NCI-H82 treated with DMSO at 0.1 percent for 48 hours (cell line): ENCODE data around the gene PRAME.
"Not testable (repeated sequence)": the region's sequence is repeated elsewhere in the genome, so short reads cannot be mapped to it uniquely, and the experiment has no call there.

Experiments
- DNase-seq: peaks from one replicate; lab custom pipeline; 2025; ENCODE audit not compliant: unreplicated experiment; lab: John Stamatoyannopoulos, UW

The PRAME gene

GRCh38 chr22:22523494-22523893 is 35.6 kb downstream of the PRAME start:
- no peak for DNase-seq

GRCh38 chr22:22521631-22522030 is 37.4 kb downstream of the PRAME start:
- DNase-seq: no peak

DNA sequence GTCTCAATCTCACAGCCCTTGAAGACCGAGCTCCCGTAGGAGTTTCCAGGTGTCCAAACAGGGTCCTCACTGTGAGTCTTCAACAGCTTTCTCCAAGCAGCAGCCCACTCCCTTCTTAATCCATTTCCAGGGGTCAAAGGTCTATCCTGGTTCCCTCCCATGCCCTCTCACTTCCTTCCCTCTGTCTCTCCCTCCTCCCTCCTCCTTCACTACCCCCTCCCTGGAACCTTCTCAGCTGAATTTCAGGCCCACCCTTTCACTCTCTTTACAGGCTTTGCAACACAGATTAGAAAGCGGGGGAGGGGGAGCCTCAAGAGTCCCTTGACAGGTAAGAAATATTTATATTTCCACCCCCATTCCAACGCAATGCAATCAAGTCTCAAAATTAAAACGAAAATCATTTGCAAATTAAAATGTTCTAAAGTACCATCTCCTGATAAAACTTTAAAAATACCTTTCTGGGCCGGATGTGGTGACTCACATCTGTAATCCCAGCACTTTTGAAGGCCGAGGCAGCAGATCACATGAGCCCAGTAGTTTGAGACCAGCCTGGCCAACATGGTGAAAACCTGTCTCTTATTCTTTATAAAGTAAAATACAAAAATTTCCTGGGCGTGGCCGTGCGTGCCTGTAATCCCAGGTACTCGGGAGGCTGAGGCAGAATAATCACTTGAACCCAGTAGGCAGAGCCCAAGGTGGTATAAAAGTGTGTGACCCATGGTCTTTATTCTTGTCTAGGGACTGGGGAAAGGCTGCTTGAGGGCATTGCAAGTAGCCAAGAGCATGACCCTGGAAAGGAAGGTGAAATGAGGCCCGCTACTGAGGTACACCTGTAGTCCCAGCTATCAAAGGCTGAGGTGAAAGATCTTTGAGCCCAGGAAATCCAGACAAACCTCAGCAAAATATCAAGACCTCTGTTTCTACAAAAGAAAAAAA is 38.1 kb downstream of the PRAME start:
- no peak for DNase-seq

DNA sequence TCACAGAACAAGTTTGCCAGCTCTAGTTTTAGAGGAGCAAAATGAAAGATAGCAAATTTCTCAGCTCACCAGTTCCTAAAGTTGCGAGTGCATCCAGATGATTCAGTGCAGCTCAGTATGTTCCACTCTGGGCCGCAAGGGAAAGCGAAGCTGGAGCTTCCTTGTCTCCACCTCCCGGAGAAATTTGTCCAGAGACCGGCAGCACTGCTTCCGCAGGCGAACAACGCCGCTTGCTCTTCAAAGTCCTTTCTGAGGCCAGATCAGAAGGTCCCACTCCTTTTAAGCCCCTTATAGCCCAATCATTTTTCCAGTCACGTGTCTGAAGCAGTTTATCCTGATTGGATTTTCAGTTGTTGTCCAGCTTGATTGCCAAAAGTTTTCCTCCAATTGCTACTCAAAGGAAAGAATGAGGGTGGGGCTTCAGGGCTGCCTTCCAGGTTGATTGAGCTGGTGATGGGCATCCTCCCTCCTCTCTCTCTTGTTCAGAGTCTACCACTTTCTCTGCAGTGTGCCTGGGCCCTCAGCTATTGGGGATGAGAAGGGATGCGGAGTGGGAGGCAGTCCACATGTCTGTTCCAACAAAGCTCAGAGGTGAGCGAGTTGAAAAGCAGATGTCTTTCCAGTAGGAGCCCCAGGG is 38.9 kb downstream of the PRAME start, which contains the start of gene ZNF280A:
Gene ZNF280A (minus strand): TSS at position 251 of the 637 bp plus-strand sequence. CDS start 4,640 bp downstream, outside the sequence.
- peak; percentile 44 for DNase-seq

GRCh38 chr22:22519591-22519990 is 39.5 kb downstream of the PRAME start:
- peak; percentile 2 for DNase-seq

GRCh38 chr22:22516992-22517391 is 42.1 kb downstream of the PRAME start:
- no peak for DNase-seq

DNA sequence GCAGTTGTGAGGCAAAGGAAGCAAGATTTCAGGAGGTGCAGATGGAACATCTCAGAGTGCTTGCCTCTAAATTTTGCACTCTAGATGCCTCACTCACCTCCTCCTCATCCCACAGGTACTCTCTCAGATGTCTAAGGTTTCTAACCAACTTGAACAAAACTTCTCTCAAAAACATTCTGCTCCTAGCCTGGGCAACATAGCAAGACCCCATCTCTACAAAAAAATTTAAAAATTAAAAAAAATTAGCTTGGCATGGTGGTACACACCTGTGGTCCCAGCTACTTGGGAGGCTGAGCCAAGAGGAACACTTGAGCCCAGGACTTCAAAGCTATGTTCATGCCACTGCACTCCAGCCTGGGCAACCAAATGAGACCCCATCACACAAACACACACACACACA is 43.2 kb downstream of the PRAME start:
- DNase-seq: no peak

DNA sequence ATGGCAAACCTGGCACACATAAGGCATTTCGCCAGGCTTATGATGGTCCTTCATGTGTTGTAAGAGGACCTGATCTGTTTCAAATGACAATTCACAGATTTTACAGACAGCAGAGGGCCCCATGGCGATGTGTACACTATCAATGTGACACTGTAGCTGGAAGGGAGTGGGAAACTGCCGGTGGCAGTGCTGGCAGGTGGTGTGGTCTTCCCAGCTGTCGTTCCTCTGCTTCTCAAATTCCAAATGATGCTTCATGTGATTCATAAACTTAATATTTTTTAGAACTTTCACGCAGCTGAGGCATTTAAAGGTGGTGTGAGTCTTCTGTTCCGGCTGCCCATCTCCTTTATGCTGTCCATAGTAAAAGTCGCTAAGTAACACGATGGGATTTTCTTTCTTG is 44.6 kb downstream of the PRAME start:
- not testable (repeated sequence) for DNase-seq

DNA sequence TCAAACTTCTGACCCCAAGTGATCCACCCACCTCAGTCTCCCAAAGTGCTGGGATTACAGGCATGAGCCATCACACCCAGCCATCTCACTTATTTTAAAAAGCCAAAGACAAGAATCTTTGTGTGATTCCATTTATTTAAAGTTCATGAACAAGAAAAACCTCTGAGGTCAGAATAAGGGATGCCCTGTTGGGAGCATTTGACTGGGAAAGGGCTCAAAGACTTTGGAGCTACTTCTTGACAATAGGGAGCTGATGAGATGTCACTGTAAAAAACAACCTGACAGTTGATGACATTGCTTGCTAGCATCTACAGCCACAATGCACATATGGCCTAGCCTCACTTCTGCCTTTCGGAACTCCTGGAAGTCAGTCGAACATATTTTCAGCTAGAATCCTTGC is 45.4 kb downstream of the PRAME start:
- DNase-seq: no peak

DNA sequence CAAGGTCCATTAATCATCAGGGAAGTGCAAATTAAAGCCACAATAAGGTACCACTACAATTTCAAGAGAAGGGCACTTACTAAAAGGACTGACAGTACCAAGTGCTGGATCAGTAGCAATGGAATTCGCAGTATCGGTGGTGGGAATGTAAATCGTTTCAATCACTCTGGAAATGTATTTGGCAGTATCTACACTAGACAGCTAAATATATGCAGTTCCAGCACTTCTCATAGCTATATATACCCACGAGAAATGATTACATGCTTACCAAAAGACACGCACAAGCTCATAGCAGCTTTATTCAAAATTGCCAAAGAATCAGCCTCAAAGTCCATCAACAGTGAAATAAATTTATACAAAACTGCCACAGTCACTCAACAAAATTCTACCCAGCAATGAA is 46.1 kb downstream of the PRAME start:
- no peak for DNase-seq

- DNase-seq: not testable (repeated sequence)
Observed at GRCh38 chr22:22510833-22511232, 48.2 kb downstream of the PRAME start.

DNA sequence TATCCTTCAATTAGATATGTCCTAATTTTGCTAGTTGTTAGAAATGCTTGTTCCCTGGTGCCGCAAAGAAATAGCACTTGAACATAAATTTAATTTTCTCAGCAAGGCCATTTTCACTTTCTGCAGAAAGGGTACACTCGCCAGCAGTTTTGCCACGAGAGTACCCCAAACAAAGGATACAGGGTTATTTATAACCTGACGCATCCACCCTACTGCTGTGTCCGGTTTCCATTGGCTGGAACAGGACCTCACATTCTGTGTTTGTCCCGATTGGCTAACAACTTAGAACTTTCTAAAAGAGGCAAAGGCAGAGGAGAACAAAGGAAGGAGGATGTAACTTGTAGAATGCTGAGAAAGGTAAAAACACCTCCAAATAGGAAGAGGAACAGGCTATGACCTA is 49.2 kb downstream of the PRAME start:
- not testable (repeated sequence) for DNase-seq

DNA sequence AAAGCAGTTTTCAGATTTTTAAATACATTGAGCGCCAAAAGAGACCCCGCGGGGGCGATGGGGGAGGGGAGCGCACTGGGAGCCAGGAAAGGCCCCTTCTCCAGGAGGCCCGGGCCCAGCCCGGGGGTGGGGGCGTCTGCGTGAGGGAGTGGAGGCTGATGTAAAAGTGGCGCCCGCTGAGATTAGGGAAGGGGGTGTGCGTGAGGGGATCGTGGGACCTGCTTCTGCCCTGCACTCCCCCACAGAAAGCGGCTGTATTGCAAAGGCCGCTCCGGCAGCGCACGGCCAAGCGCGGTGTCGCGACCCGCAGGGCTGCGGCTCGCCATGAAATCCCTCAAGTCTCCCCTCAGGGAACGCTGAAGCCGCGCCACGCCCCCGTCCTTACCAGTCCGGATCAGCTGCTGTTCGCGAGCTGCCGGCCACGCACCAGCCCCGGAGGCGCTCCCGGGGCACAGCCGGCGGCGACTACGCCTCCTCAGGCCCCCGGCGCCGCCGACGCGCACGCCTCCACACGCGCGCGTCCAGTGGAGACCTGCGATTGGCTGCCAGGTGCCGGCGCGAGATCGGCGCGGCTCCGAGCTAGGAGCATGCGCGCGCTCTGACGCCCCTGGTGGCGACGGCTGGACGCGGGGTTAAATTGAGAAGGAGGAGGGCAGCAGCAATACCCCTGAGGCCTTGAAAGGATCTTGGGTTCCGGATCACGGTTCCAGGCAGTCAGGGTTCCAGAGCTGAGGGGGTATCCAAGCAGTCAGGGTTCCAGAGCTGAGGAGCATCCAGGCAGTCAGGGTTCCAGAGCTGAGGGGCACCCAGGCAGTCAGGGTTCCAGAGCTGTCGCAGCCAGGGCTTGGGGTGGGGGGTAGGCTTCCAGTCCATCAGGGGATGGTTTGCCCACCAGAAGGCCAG is 50.5 kb downstream of the PRAME start, which contains the start of gene ZNF280B:
Gene ZNF280B (minus strand): TSS at position 469 of the 903 bp plus-strand sequence. CDS start 19,344 bp downstream, outside the sequence.
- DNase-seq: peak; percentile 49

GRCh38 chr22:22507743-22508273 is 51.3 kb downstream of the PRAME start:
- no peak for DNase-seq

GRCh38 chr22:22506736-22507135 is 52.3 kb downstream of the PRAME start:
- DNase-seq: no peak

DNA sequence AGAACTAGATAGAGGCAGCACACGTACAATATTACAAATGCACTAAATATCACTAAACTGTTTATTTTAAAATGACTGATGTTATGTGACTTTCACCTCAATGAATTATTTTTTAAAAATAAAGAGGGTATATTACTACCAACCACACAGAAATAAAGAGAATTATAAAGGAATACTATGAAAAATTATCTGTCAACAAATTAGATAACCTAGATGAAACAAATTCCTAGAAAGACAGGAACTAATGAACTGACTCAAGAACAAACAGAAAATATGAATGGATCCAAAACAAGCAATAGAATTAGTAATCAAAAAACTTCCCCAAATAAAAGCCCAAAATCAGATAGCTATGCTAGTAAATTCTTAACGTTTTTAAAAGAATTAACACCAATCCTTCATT is 60.8 kb downstream of the PRAME start:
- DNase-seq: no peak
